NCI-H2081 (cell line): Measurements from ENCODE around the gene GALK2.
"Not testable (repeated sequence)": the region's sequence is repeated elsewhere in the genome, so short reads cannot be mapped to it uniquely, and the experiment has no call there.

Experiments
- DNase-seq, 2 experiments: peaks; one replicate each; lab custom pipeline; 2025; lab: John Stamatoyannopoulos, UW

Gene GALK2

DNA sequence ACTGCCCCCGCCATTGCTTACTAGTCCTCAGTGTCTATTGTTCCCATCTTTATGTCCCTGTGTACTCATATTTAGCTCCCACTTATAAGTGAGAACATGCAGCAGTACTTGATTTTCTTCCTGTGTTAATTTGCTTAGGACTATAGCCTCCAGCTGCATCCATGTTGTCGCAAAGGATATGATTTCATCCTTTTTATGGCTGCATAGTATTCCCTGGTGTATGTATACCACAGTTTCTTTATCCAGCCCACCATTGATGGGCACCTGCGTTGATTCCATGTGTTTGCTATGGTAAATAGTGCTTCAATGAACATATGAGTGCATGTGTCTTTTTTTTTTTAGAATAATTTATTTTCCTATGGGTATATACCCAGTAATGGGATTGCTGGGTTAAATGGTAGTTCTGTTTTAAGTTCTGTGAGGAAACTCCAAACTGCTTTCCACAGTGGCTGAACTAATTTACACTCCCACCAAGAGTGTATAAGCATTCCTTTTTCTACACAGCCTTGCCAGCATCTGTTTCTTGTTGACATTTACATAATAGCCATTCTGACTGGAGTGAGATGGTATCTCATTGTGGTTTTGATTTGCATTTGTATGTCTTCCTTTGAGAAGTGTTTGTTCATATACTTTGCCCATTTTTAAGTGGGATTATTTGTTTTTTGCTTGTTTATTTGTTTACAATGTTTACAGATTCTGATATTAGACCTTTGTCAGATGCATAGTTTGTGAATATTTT is 53.7 kb downstream of the GALK2 start:
- DNase-seq, result no peak

DNA sequence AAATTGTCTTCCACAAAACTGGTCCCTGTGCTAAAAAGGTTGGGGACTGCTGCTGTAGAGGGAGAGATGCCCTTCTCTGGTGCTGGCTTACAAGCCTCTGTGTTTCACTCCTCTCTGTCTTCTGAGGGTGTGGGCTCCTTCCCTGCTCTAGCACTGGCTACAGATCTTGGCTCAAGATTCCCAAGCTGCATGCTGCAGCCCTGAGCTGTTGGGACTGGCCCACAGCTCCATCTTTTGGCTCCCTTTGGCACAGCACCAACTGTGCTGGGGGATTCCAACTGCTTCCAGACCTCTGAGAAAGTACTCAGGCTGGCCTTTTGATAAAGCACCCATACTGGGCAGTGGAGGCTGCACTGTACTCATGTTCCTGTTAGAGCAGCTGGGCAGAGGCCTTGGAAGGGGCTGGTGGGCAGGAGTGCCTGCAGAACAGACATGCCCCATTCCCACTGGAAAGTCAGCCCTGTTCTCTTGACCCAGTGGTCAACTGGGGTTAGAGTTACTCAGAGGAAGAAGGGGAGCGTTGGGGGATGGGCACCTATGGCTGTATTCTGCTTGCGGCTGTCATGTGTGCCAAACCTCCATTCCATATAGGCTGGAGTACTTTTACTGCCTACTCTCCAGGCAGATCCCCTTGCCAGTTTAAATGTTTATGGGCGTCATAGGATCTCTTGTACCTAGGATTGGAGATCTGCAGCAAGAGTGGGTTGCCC is 55.7 kb downstream of the GALK2 start:
- peak in 1 of 2 experiments; percentile 11 for DNase-seq

- no peak for DNase-seq
Observed at GRCh38 chr15:49227602-49228001, 57.6 kb downstream of the GALK2 start.

DNA sequence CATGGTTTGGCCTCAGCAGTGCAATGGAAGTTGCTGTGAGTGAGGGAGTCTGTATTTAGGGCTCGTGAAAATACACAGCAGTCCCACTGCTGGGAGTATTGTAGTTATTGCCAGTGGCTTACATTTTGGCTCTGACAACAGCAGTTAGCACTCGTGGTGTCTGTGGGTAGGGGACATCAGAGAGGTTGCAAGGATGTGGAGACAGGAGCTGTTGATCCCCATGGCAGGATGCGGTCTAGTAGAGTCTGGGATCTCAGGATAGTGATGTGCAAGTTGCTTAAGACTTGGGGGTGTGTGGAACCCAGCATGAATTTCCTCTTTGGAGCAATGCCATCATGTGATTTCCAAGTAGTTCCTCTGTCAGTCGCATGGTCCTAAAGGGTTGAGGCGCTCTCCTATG is 59.9 kb downstream of the GALK2 start:
- no peak for DNase-seq

DNA sequence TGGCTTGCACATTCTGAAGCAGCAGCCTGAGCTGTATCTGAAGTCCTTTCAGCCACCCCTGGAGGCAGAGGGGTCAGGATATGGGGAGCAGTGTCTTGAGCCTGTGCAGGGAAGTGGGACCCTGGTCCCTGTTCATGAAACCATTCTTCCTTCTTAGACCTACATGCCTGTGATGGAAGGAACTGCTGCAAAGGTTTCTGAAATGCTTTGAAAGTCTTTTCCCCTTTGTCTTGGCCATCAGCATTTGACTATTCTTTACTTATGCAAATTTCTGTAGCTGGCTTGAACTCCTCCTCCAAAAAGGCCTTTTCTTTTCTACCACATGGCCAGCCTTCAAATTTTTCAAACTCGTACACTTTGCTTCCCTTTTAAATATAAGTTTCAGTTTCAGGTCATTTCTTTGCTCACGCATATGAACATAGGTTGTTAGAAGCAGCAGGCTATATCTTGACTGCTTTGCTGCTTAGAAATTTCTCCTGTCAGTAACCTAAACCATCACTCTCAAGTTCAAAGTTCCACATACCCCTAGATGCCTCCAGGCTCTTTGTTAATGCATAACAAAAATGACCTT is 62.3 kb downstream of the GALK2 start:
- DNase-seq, result no peak

DNA sequence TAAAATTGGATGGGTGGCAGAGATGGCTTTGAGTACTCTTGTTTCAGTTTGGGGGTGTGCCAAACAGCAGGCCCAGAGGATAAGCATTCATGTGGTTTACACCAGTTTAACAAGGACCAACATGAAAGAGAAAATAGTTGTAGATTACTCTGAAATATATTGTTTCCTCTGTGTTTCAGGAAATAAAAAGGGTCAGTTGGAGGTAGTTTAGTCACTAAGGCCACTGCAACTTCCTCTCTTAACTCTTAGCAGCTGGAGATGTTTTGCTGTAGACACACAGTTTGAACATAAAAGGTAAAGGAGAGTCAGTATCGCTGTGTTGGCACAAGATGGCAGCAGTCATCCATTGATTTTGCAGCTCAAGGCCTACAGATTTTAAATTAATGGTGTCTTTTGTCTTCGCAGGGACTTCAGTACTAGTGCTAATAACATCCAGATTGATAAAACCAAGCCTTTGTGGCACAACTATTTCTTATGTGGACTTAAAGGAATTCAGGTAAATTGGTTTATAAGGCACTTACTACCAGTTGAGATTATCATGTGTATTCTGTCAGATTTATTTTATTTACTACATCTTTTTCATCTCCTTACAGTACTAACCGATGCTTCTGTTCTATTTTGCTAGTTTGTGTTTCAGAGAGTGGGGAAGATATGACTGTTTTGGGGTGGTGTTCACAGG is 65.5 kb downstream of the GALK2 start:
- peak; percentile 64 to 71 for DNase-seq

GRCh38 chr15:49236869-49237268 is 66.8 kb downstream of the GALK2 start:
- no peak for DNase-seq

DNA sequence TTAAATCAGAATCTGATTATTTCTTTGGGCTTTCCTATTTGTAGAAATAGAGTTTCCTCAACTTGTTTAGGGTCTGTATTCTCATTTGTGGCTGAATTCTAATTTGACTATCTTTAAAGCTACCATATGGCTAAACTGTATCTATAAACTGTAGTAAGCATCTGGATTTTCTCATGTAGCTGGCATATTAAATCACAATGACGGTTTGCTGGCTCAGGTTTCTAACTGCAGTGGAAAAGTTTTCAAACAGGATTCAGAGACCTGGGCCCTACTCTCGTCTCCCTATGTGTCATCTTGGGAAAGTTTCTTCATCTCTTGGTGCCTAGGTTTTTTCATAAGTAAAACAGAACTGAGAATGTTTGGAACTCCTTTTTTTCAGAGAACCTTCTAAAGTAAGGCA is 68.3 kb downstream of the GALK2 start:
- DNase-seq, result no peak

- DNase-seq, result no peak
Observed at GRCh38 chr15:49239105-49239504, 69.1 kb downstream of the GALK2 start.

- DNase-seq, result no peak
Observed at GRCh38 chr15:49242820-49243219, 72.8 kb downstream of the GALK2 start.

DNA sequence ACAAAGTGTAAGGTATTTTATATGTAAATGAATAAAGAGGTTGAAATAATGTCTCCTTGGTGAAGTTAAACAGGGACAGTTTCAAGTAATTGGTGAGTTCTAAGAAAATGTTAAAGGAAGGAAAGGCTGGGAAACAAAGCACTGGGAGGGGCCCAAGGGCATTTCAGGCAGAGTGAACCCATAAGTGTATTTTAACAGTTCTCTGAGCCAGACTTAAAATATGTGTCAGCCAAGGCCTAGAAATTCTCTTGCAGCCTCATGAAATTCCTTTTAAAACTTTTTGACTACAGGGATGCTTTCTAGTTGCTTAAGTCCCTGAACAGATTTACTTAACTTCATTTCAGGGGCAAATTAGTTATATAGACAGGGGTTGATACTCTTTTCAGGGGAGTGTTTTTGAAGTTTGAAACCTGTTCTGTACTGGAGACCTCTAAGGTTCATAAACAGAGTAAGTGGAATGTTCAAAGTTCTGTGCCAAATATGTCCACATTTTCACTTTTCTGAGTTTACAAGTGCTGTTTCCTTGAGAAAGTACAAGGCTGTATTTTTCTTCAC is 77.6 kb downstream of the GALK2 start:
- no peak for DNase-seq

DNA sequence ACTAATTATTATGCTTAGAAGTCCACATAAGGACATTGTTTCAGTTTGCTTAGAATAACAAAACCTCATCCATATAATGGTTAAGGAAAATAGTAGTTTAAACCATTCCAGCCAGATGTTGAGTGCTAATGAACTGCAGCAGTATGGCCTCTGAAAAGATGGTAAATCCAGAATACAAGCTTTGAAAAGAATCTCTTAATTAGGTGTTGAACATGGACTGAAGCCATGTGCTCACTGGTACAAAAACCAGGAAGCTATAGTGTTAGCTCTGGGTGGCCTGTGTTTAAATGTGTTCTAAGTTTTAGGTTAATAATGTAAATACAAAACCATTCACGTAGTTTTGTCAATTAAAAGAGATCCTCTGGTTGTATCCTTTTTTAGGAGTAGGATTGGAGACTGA is 78.2 kb downstream of the GALK2 start:
- DNase-seq, result peak in 1 of 2 experiments; percentile 44

DNA sequence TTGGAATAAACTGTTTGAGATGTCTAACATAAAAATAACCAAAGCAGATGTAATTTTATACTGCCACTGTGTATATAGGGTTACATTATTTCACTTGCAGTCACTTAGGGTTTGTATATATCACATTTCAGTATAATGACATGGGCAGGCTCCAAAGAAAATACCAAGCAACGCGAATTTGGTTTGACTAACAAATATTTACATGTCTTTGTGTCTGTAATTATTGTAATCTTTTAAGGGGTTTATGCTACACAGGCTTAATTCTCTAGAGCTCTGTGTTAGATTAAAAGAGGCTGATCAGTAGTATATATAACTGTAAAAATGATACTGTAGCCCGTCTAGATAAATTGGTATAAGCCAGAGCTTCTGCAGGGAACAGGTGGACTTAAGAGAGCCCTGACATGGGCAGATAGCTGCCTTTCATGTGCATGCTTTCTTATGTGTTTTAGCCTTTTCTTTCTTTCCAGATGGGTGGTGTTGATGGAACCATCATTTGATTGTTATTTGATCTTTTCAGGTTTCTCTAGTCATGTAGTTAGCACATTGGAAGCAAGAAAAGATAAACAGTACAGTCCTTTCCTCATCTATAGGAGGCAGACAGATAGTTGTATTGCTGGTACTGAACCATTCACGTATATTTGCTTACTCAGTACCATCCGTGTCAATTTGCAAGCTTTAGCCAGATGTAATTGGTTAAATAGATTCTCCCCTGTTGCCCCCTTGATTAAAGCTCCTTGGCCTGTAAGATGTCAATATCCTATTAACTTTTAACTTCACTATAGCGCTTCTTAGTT is 86.1 kb downstream of the GALK2 start:
- DNase-seq, result peak; percentile 34 to 82

- DNase-seq, result not testable (repeated sequence)
Observed at GRCh38 chr15:49265117-49265516, 95.1 kb downstream of the GALK2 start.

GRCh38 chr15:49265911-49266310 is 95.9 kb downstream of the GALK2 start:
- DNase-seq, result no peak

GRCh38 chr15:49270541-49271421 is 100.7 kb downstream of the GALK2 start:
- DNase-seq, result no peak

DNA sequence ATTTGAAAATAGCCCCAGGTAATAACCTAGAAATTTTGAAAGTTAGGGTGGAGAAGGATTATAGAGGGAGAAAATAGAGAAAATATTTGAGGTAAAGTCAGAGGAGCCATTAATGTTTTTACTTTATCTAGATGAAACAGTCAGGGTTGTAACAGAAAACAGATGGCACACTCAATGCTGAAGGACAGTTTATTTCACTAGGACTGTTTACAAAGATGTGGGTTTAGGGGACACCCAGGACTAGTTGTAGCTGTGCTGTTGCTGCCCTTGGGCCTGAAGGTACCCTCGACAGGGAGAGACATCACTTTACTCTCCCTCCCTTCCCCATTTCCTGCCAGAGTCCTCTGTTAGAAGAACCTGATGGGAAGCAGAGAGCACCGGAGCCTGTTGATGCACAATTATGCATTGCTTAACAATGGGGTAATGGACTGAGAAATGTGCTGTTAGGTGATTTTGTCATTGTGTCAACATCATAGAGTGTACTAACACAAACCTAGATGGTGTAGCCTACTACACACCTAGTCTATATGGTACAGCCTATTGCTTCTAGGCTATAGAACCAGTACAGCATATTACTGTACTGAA is 103.8 kb downstream of the GALK2 start:
- DNase-seq, result peak; percentile 41 to 72

- DNase-seq, result no peak
Observed at GRCh38 chr15:49278751-49279150, 108.7 kb downstream of the GALK2 start.

DNA sequence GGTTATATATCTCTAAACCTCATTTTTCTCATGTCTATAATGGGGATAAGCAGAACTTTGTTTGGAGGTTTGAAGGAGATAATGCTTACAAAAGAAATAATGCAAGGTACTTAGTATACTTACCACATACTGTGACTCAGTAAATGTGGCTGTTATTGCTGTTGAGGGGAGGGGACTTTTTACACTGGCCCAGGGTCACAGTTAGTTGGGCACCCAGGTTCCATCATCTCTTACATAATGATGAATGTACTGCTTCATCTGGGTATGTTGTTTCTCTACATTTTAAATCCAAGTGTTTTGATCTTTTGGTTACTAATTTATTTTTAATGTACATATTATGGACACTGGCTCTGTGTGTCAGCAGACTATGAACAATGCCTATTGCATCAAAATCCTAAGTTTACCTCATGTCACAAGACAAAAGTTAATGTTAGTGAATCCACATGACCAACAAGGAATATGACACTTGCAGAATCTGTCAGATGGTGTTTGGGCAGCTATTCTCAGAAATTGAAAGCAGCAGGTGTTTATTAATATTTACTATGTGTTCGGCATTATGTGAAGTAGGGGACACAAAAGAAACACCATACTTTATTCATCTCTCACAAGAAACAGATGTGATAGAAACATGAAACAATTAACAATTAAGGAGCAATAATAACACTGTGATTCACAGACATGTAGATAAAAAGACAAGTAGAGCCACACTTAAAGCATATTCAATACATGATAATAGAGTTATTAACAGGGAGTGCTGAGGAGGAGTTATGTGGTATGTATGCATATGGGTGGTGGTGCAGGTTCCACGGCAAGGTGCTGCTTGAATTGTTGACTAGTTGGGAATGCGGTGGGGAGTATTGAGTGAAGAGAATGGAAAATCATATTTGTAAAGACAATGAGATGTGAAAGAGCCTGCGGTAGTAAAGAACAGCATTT is 109.7 kb downstream of the GALK2 start:
- no peak for DNase-seq
